IPS DF 4.7 (cell line): ENCODE data around the gene ASTN1.
A peak's percentile ranks its signal among the peaks of the same experiment; 100 is the strongest.

Experiments used
- DNase-seq: peaks from one replicate; pipeline ENCODE4 v3.0.0-alpha.2; 2013; ENCODE audit warnings: low spot score; ENCODE audit errors: extremely low read depth

The ASTN1 gene

GRCh38 chr1:177043597-177043996 lies 120.9 kb downstream of the ASTN1 start:
- DNase-seq = no peak

DNA sequence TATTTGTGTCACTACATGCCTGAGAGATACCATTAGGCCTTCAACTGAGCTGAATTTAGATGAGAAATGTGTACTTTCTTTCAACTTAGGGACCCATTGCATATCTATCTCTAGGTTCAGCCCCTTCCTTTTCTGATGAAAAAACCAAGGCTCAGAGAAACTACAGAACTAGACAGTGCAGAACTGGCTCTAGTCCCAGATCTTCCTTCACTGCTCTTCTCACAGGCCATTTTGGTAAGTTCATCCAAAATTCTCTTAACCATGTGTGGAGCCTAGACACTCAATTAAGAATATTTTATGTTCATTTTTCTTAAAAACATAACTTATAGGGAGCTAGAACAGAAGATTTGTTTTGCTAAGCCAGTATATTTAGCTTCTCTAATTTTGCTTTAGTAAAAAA lies 128.9 kb downstream of the ASTN1 start:
- no peak for DNase-seq

DNA sequence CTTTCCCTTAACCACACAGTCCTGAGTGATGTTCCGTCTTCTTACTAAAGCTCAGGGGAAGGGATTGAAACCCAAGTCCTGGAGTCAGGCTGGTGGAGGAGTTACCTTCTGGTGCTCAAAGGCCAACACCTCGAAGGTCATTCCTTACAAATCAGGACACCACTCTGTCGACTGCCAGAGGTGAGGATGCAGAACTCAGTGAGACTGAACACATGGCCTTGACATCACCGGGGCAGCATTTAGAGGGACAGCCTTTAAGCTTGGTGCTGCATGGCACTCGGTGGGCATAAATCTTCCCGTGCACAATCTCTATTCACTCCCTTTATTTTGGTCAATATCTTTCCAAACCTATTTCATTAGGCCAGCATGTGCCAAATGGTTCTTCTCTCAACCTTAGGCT lies 130.9 kb downstream of the ASTN1 start:
- no peak for DNase-seq

GRCh38 chr1:177032434-177032833 lies 132.1 kb downstream of the ASTN1 start:
- no peak for DNase-seq

- DNase-seq = no peak
These were observed 139.9 kb downstream of the ASTN1 start for GRCh38 chr1:177024623-177025022.

DNA sequence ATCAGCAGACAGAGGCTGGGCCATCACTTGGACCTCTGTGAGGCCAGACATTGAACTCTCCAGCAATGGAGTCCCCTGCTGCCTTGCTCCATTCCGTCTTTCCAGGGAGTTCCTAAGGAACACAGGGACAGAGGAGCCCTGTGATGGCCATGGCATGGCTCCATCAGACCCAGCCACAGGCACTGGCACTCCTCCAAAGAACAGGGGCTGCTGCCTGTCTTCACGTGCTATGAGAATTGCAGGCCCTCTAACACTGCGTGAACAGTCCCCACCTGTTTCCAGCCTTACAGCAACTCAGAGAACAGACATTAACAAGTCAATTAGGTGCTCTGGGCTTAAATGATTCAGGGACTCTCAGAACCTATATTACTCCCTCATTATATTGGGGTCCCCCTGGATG lies 140.8 kb downstream of the ASTN1 start:
- DNase-seq = no peak

DNA sequence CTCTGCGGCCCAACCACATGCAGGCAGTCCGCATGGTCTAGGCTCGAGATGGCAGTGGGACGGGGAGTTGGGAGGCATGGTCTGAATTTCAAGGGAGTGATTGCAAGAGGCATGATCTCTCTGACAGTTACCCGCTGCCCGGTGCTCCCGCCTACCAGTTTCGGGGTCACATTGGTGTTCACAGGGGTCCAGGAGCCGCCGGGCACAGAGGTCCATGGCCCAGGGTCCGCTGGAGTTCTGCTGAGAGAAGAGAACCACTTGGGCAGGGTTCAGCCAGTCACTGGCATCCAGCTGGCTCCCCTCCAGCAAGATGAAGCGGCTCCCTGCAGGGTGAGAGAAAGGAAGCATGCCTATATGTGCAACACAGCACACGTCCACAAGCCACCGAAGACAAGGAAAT lies 141.3 kb downstream of the ASTN1 start:
- no peak for DNase-seq

DNA sequence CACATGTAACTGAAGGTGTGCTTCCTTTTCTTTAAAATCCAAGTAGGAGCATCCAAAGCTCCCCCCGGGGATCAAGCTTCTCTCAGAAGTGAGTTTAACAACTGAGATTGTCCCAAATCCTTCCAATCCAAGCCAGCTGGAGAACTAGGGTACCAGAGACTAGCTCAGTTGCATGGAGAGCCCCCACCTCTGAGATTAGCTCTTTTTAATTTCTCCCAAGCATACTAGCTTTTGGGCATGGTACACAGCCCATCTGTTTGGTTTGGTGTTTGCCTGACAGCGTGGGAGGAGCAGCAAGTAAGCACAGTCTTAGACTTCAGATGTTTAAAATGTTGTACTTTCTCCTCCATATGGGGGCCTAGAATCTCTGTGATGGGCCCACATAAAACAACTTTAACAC lies 142.8 kb downstream of the ASTN1 start:
- DNase-seq = no peak

DNA sequence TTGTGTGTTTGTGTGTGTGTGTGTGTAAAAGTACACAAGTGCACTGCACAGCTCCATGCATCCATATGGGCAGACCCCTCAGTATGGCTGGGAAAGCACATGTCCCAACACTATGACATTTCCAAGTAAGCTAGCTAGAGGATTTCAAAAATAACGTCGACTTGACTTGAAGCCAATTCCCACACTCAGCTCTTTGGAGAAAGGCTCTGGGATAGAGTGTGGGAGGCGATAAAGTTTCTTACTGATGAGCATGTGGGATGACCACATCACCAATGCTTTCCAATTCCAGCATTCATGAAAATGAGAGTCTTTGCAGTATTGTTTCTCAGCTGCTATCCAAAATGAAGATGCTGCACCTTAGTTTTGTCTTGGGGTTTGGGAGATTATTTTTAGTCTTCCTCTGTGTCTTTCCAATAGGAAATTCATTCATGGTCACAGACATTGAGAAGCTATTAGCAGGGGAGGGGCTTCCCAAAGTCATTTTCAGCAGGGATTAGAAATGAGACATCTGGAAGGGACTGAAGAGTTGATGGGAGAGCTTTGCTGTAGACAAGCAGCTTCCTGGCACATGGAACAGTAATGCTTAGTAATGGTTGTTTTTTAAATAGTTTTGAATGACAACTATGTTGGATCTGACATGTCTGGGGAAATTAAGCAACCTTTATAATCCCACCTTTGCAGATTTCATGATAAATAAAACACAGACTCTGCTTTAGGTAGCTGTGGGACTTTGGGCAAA lies 143.5 kb downstream of the ASTN1 start:
- no peak for DNase-seq

DNA sequence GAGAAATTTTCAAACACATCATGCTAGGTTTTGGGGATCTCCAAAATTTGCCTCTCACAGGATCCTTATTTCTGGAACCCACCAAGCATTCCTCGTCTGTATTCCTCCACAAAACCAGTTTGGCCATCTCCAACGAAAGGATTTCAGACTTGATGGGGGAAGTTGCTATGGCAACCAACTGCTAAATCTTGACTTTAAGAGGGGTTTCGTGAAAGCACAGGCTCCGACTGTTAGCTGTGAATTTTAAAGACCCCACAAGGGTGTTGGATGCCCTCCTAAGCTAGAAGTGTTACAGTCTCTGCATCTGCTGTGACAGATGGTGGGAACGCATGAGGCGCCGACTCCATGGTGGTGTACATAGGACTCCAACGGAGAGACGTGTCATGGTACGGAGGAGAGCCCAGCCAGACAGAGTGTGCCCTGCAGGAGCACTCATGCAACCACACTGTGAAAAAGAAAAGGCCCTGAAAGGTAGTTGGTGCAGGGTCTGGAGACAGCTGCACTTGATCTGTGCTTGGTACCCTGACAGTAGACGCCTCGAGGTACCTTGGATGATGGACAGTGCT lies 147.1 kb downstream of the ASTN1 start:
- DNase-seq = no peak

- DNase-seq = no peak
These were observed 150.2 kb downstream of the ASTN1 start for GRCh38 chr1:177014325-177014724.

DNA sequence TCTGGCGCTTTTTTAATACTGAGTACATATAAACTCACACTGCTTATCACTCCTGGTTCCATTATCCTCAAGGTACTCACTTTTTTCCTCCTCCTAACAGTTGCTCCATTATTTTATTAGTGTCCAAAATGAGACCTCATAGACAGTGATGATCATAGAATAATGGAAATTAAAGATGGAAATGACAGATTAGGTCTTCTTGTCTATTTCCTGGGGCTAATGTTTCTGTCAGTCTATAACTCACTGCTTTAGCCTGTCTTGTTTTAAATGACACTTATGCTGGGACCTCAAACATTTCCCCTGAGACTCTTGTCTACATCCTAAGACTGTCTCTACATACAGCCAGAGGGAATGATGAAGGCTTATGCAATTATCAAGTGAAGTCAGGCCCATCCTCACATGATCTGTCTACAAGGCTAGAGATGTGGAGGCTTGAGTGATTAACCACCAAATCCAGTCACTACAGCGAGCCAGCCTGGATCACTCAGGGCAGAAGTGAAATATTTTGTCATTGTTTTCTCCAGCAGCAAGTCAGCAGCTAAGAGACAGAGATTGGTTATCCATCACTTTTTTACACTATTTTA lies 152.1 kb downstream of the ASTN1 start:
- DNase-seq = no peak

DNA sequence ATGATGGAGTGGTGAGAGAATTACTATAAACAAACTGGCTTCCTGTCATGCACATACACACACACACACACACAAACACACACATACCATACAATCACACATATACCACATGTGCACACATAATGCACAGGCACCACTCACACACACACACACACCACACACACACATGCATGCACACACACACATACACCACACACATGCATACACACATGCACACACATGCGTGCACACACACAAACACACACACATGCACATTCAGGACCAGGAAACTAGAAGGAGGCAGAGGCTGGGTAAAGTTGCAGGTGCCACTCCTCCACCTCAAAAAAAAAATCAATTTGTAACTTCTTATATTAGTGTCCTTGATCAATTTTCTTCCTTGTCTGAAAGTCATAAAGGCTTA lies 153.0 kb downstream of the ASTN1 start:
- no peak for DNase-seq

- no peak for DNase-seq
These were observed 154.2 kb downstream of the ASTN1 start for GRCh38 chr1:177010211-177010825.

DNA sequence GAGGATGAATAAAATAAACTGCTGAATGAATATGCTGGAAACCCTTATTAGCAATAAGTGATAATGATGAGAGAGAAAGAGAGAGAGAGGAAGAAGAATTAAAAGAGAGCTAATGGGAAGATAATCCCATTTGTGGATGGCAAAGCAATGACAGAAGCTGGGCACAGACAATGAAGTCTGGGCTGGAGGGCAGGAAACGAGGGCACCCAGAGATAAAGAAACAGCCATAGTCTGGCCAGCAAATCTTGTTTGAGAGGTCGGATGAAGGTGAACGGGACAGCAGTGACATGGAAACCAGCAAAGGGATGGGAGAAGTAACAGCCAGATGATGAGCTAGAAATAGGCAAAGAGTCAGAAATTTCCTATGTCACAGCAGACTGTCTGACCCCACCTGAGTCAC lies 155.9 kb downstream of the ASTN1 start:
- DNase-seq = no peak

GRCh38 chr1:177007437-177008161 lies 156.9 kb downstream of the ASTN1 start:
- DNase-seq = no peak

GRCh38 chr1:177002891-177003290 lies 161.6 kb downstream of the ASTN1 start:
- DNase-seq = no peak

GRCh38 chr1:177001556-177001955 lies 163.0 kb downstream of the ASTN1 start:
- DNase-seq = no peak

DNA sequence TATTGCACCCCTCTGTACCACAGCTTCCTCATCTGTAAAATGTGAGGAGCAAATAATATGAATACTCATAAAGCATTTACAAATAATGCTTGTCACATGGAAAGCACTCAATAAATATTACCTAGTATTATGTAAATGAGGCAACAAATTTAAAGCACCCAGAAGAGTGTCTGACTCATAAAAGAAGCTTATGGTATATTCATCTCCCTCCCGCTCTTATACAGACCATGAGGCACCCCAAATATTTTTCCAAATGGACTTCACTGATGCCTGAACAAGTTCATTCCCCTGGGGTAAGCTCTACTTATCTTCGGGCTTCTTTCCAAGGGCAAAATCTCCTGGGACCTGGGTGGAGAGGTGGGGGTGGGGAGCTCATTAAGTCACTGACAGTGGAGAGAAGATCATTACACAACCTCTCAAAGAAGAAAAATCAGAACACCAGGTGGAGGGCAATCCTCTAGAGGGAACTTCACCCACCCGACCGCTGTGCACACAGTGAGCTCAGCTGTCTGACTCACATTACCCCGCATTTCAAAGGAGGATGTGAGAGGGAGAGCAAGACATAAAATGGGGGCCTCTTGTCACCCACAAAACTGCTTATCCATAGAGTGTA lies 166.2 kb downstream of the ASTN1 start:
- no peak for DNase-seq

- peak; percentile 11 for DNase-seq
These were observed 167.9 kb downstream of the ASTN1 start for GRCh38 chr1:176996456-176997090.
